HFFc6 (cell line): ENCODE results near the gene ERO1B. TPM values are rescaled to one million over a fixed set of nuclear protein-coding genes. Genes with fewer than 3 reads are reported as not detected.

Source experiments
- DNase-seq: peaks from one replicate; pipeline ENCODE4 v3.0.0-alpha.2; 2018
- H3K27ac Mint-ChIP-seq: 2 replicates; pipeline ENCODE4 v1.8.0; 2020; ENCODE audit warnings: mild to moderate bottlenecking, mixed read lengths
- H3K27me3 Mint-ChIP-seq: 2 replicates; pipeline ENCODE4 v1.8.0; 2021; ENCODE audit warnings: mild to moderate bottlenecking, moderate library complexity, mixed read lengths; ENCODE audit not compliant: insufficient read depth
- H3K36me3 Mint-ChIP-seq: 2 replicates; pipeline ENCODE4 v1.8.0; 2021; ENCODE audit warnings: low read depth, mixed read lengths
- H3K4me1 Mint-ChIP-seq: 2 replicates; pipeline ENCODE4 v1.8.0; 2020; ENCODE audit warnings: low read depth, mixed read lengths
- H3K4me3 Mint-ChIP-seq: 2 replicates; pipeline ENCODE4 v1.8.0; 2020; ENCODE audit warnings: mild to moderate bottlenecking, moderate library complexity, mixed read lengths
- H3K9me3 Mint-ChIP-seq: 2 replicates; pipeline ENCODE4 v1.8.0; 2020; ENCODE audit warnings: mild to moderate bottlenecking, mixed read lengths
- total RNA-seq, 6 experiments: library from RNA; stranded (reverse); fragmentation: NEBNext Ultra II Directional; extraction: Animal tissue kit (Norgen Biotek cat#: 25700); gene quantifications; 2 replicates in 1 of 6; 3 replicates in 5 of 6; pipeline ENCODE4 v1.2.3, GENCODE V29; 2021
- TF ChIP-seq, protein P1 (sequence below): fragments of 200-600 bp; sonication (generic); IDR thresholded peaks from 2 replicates; pipeline ENCODE4 v1.5.0; 2021; ENCODE audit warnings: antibody characterized with exemption, mild to moderate bottlenecking

Gene ERO1B
- total RNA-seq, 6 experiments from 2014 or later: 1.5 to 2.3 (median 2.0) TPM

DNA sequence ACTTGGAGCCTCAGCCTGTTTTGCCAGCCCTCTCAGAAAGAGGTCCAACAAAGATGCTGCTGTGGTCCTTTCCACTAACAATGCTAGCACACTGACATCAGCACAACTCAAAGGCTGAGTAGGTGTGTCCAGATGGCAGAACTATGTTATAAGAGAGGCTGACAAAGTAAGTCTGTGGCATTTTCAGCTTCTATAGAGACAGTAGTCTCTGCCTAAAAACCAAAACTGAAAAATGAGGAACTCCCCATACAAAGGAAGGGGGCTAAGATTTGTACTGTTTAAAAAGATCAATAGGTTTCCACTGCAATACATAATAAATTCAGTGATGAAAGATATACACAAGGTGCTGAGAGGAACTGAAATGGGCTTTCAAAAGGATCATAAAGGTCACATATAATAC lies 12.3 kb downstream of the ERO1B start:
- H3K27ac Mint-ChIP-seq: no peak overlapping the region
- 0 out of 2 replicates have a peak, but pooled peaks cover 2% of the 10 kb centered on the region for H3K27me3 Mint-ChIP-seq
- H3K4me3 Mint-ChIP-seq: no peak overlapping the region
- H3K36me3 Mint-ChIP-seq: no peaks in the 10 kb centered on the region
- DNase-seq: no peak
- TF ChIP-seq, protein P1, sequence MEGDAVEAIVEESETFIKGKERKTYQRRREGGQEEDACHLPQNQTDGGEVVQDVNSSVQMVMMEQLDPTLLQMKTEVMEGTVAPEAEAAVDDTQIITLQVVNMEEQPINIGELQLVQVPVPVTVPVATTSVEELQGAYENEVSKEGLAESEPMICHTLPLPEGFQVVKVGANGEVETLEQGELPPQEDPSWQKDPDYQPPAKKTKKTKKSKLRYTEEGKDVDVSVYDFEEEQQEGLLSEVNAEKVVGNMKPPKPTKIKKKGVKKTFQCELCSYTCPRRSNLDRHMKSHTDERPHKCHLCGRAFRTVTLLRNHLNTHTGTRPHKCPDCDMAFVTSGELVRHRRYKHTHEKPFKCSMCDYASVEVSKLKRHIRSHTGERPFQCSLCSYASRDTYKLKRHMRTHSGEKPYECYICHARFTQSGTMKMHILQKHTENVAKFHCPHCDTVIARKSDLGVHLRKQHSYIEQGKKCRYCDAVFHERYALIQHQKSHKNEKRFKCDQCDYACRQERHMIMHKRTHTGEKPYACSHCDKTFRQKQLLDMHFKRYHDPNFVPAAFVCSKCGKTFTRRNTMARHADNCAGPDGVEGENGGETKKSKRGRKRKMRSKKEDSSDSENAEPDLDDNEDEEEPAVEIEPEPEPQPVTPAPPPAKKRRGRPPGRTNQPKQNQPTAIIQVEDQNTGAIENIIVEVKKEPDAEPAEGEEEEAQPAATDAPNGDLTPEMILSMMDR: no peak
- no peaks in the 10 kb centered on the region for H3K4me1 Mint-ChIP-seq
- no peaks in the 10 kb centered on the region for H3K9me3 Mint-ChIP-seq

- Mint-ChIP-seq H3K27me3 (no peaks in the 10 kb centered on the region; the same call in 1 of the 2 replicates), H3K4me3 (no peak overlapping the region)
Observed at GRCh38 chr1:236261898-236262297, 19.9 kb downstream of the ERO1B start.

GRCh38 chr1:236261033-236261432 lies 20.7 kb downstream of the ERO1B start:
- no peaks in the 10 kb centered on the region for H3K36me3 Mint-ChIP-seq
- H3K27ac Mint-ChIP-seq: no peak overlapping the region
- DNase-seq: no peak
- H3K4me3 Mint-ChIP-seq: no peak overlapping the region
- H3K27me3 Mint-ChIP-seq: no peaks in the 10 kb centered on the region; the same call in 1 of the 2 replicates
- no peaks in the 10 kb centered on the region for H3K4me1 Mint-ChIP-seq
- TF ChIP-seq, protein P1: no peak
- H3K9me3 Mint-ChIP-seq: peaks cover 27% of the 10 kb centered on the region

More at GRCh38 chr1:236261898-236262297, 19.9 kb downstream of the ERO1B start:
- TF ChIP-seq, protein P1: no peak
- no peaks in the 10 kb centered on the region for H3K4me1 Mint-ChIP-seq
- peaks cover 27% of the 10 kb centered on the region for H3K9me3 Mint-ChIP-seq
- no peak for DNase-seq
- H3K36me3 Mint-ChIP-seq: no peaks in the 10 kb centered on the region
- no peak overlapping the region for H3K27ac Mint-ChIP-seq

- Mint-ChIP-seq H3K9me3 (peaks cover 27% of the 10 kb centered on the region), H3K4me1 (no peaks in the 10 kb centered on the region), H3K27ac (no peak overlapping the region), H3K36me3 (no peaks in the 10 kb centered on the region), H3K4me3 (no peak overlapping the region), H3K27me3 (no peaks in the 10 kb centered on the region; the same call in none of the 2 replicates)
- TF ChIP-seq, protein P1: no peak
- DNase-seq: no peak
Observed at GRCh38 chr1:236259043-236259442, 22.7 kb downstream of the ERO1B start.

DNA sequence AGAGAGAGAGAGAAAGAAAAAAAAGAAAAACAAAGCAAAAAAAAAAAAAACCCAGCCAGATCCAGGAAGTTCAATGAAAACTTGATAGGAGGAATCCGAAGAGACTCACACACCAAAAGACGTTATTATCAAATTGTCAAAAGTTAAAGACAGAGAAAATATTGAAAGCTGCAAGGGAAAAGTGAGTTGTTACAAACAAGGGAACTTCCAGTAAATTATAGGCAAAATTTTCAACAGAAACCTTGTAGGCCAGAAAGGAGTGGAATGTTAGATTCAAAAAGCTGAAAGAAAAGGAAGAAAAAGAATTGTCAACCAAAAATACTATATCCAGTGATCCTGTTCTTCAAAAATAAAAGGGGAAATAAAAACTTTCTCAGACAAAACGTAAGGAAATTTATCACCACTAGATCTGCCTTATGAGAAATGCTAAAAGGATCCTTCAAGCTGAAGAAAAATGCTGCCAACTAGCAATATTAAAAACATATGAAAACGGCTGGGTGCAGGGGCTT lies 23.6 kb downstream of the ERO1B start:
- Mint-ChIP-seq H3K36me3 (no peaks in the 10 kb centered on the region), H3K27ac (no peak overlapping the region)

More for the DNA sequence above, 23.6 kb downstream of the ERO1B start:
- Mint-ChIP-seq H3K4me3 (no peak overlapping the region), H3K9me3 (peaks cover 27% of the 10 kb centered on the region), H3K4me1 (no peaks in the 10 kb centered on the region), H3K27me3 (no peaks in the 10 kb centered on the region; the same call in none of the 2 replicates)
- DNase-seq: no peak
- TF ChIP-seq, protein P1: no peak
